ENCODE measurements around the gene SEPTIN7.

Gene SEPTIN7

GRCh38 chr7:35831208-35831607 is 30.4 kb downstream of the SEPTIN7 start:
- no peak for DNase-seq (ENCODE audit: low read depth in 2 of 2)

GRCh38 chr7:35839860-35840854 is 39.3 kb downstream of the SEPTIN7 start:
- no peak for DNase-seq (ENCODE audit: low read depth in 2 of 2)

DNA sequence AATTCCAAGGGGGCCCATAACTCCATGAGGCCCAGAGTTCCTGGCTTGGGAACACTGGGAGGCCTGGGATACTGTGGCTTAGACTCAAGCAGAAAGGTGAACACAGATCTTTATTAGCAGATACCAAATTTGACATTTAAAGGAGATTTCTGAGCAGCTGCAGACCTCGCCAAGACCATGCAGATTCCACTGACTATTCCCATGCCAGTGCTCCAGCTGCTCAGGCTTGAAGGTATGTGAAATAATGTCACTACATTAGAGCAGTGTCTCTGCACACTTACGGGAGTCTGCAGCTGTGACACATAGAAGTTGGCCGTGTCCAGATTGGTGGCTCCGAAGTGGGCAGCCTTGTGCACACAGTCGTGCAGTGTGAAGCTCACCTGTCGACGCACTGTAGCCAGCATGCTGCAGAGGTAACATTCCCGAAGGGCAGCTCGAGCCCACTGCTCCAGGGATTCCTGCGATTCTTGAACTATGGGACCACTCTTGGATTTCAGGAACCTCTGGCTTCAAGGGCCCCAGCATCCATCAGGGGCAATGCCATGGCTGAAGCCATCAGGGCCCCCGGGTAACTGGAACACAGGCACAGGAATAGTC is 46.1 kb downstream of the SEPTIN7 start:
- DNase-seq (ENCODE audit: low read depth in 2 of 2) = no peak

- DNase-seq (ENCODE audit: low read depth in 2 of 2) = no peak
Observed at GRCh38 chr7:35848725-35849124, 47.9 kb downstream of the SEPTIN7 start.

DNA sequence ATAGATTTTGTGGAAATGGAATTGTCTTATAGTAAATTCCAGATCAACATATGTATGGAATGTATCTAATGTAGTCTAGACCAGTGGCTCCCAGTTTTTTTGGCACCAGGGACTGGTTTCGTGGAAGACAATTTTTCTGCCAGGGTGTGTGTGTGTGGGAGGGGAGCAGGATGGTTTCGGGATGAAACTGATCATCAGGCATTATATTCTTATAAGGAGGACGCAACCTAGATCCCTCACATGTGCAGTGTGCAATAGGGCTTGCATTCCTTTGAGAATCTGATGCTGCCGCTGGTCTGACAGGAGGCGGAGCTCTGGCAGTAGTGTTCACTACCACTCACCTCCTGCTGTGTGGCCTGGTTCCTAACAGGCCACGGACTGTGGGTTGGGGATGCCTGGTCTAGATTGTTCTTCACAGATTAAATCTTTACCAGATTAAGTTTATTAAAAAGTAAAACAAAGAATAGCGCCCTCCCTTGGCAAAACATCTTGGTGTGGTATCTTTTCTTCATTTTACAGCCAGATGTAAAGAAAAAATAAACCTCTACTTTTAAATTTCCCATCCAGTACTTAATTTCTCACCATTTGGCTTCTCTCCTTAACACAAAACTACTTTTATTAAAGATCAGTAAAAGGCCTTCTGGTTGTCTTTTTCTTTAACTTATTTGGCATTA is 48.4 kb downstream of the SEPTIN7 start:
- no peak for DNase-seq (ENCODE audit: low read depth in 2 of 2)

DNA sequence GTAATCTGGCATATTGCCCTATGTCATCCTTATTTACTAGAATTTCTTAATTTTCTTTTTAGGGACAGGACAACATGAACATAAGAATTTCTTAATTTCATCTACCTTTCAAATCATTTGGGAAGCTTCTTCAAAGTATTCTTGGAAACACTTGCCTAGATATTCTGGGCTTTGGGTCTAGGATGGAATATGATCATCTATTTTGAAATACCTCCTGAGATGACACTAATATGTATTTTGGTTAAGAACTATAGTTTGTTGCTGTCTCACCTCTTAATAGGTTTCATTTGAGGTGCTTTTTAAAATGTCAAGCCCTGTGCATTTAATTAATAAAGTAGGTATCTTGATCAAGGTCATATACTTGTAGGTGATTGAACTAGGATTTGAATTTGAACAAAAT is 49.1 kb downstream of the SEPTIN7 start:
- no peak for DNase-seq (ENCODE audit: low read depth in 2 of 2)

Data from stimulated activated CD4-positive, alpha-beta T cell treated with anti-CD3 and anti-CD28 coated beads, Interleukin-1b, Interleukin-23, amount 100 ng/mL, for 1 hour (primary cell).